ENCODE results near the gene SRP68.

SRP68 gene

DNA sequence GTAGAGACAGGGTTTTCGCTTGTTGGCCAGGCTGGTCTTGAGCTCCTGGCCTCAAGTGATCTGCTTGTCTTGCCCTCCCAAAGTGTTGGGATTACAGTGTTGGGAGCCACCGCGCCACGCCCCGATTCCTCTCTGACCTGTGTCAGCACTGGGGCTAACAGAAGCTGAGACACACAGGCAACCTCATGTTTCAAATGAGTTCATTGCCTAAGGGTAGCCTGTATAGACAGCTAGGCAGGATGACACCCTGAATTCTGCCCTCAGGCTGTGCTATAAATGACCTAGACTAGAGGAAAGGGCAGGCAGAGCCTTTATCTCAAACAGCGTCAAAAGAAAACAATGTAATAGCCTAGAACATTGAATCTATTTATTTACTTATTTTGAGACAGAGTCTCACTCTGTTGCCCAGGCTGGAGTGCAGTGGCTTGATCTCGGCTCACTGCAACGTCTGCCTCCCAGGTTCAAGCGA lies 74.0 kb downstream of the SRP68 start:
- no peak for DNase-seq (ENCODE audit: low read depth, low spot score)

DNA sequence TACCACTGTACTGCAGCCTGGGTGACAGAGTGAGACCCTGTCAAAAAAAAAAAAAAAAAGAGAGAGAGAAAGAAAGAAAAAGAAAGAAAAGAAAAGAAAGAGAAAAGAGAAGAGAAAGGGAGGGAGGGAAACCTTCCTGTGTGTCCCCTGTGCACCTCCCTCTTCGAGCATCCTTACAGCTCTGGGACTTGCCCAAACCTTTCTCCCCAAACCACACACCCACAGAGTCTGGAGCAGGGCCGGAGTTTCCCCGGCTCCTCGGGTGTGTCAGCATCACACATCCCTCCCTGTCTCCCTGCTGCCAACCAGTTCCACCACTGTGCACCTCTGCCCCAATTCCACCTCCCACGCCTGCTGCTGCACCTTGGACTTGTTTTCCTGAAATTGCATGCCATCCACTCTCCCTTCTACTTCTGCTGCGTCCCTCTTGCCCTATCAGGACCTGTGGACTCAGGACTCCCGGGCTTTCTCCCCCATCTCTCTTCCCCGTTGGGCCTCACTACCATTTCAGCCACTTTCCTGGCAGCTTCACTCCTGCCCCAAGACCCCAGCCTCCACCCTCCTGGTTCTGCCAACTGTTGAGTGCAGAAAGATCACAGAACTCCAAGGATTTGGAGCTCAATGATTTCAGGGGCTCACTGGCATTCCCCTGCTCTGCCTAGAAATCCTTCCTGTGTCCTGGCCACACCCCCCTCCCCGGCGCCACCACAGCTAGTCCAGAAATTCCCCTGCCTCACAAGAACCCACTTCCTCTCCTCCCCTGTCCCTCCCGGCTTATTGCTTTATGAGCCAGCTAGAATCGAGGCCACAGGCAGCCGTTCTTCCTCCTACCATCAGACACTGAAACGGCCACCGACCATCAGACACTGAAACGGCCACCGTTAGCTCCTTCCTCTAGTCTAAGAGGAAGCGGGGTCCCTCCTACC lies 75.4 kb downstream of the SRP68 start:
- DNase-seq (ENCODE audit: low read depth, low spot score) = no peak

DNA sequence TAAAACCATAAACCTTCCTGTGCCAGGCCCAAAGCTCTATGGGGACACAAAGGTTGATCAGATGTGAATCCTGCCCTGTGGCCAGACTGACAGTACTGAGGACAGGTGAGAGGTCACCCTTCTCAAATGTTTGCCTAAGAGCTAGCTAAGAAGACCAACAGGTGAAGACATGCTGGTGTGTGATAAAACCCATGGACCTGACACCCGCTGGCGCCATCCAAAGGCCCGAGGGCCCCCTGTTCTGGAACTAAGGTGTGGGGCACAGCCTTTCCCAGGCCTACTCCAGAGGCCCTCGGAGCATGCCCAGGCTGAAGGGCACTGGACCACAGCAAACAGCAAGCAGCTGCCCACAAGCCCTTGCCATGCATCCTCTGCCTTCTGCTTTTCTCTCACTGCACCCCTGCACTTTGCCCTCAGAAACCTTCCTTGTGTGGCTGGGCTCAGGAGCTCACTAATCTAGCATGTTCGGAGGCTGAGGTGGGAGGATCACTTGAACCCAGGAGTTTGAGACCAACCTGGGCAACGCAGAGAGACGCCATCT lies 76.9 kb downstream of the SRP68 start:
- no peak for DNase-seq (ENCODE audit: low read depth, low spot score)

DNA sequence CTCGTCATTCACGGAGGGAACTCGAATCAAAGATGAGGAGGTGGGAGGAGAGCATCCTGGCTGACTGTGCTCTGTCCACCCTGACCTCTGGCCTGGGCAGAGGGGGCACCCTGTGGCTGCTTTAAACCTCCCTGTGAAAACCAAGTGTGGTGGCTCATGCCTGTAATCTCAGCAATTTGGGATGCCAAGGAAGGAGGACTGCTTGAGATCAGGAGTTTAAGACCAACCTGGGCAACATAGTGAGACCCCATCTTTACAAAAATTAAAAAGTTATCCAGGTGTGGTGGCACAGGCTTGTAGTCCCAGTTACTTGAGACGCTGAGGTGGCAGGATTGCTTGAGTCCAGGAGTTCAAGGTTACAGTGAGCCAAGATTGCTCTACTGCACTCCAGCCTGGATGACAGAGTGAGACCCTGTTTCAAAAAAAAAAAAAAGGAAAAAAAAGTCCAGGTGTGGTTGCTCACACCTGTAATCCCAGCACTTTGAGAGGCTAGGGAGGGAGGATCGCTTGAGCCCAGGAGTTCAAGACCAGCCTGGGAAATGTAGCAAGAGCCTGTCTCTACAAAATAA lies 77.4 kb downstream of the SRP68 start:
- no peak for DNase-seq (ENCODE audit: low read depth, low spot score)

DNA sequence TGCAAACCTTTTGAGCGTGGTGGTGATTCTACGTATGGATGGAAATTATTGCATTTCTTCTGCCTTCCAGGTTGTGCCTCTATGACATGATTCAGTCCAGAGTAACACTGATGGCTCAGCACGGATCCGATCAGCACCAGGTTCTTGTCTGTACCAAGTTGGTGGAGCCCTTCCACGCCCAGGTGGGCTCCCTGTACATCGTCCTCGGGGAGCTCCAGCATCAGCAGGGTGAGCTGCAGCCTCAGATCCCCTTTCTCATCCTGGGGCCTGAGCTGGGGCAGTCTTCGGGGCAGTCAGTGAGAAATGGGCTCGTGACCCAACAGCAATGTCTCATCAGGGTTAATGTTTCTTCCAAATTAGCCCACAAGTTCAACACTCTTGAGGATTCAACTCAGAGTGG lies 80.9 kb downstream of the SRP68 start:
- DNase-seq (ENCODE audit: low read depth, low spot score) = no peak
